LNCAP (cell line): Measurements from ENCODE around the gene HBS1L.

Experiments
- CTCF ChIP-seq: fragments of 450-650 bp; IDR thresholded peaks from 2 replicates; pipeline ENCODE4 v1.5.1; 2017; ENCODE audit warnings: mild to moderate bottlenecking

The HBS1L gene

GRCh38 chr6:135033238-135033637, 21.4 kb downstream of the HBS1L start:
- TF ChIP-seq CTCF: no peak

- TF ChIP-seq CTCF: no peak
These were observed 24.0 kb downstream of the HBS1L start for GRCh38 chr6:135030532-135031178.

GRCh38 chr6:135030056-135030473, 24.6 kb downstream of the HBS1L start:
- TF ChIP-seq CTCF: no peak

- TF ChIP-seq CTCF: no peak
These were observed 28.8 kb downstream of the HBS1L start for GRCh38 chr6:135025775-135026174.

- TF ChIP-seq CTCF: no peak
These were observed 29.4 kb downstream of the HBS1L start for GRCh38 chr6:135025175-135025574.

- TF ChIP-seq CTCF: no peak
These were observed 32.4 kb downstream of the HBS1L start for GRCh38 chr6:135022050-135022697.

- no peak for TF ChIP-seq CTCF
These were observed 33.1 kb downstream of the HBS1L start for GRCh38 chr6:135021310-135022049.
